ENCODE data around the gene DARS1.

DARS1 gene

DNA sequence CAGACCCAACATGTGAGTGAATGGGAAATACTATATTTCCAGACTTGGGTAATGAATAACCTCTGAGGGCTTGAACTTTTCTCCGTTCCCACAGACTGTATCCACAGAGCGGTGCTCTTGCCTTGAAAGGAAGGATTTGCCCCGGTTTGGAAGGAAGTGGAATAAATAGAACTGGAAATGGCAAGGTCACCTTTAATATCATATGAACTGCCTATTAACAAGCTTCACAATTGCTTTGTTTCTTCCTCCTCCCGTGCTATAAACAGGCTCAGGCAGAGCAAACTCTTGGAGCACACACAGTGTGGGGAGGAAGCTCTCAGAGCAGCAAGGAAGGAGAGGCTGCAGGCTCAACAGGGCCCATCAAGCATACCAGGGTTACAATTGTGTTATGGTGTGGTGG is 28.5 kb upstream of the DARS1 start:
- no peak overlapping the region for H2AFZ ChIP-seq (ENCODE audit: low read depth, low read length)

GRCh38 chr2:136013136-136013685 is 27.8 kb upstream of the DARS1 start:
- Histone ChIP-seq H3K4me2 (ENCODE audit: low read length) (no peak overlapping the region), H4K20me1 (ENCODE audit: insufficient read depth, low read length) (no peaks in the 10 kb centered on the region), H3K79me2 (ENCODE audit: low read length) (no peaks in the 10 kb centered on the region), H3K27ac (ENCODE audit: low read length) (no peak overlapping the region), H2AFZ (ENCODE audit: low read depth, low read length) (no peak overlapping the region), H3K9ac (ENCODE audit: low read length) (no peak overlapping the region), H3K27me3 (ENCODE audit: low read depth, low read length) (peaks cover 52% of the 10 kb centered on the region), H3K36me3 (replicated peaks; ENCODE audit: low read depth, low read length) (no peaks in the 10 kb centered on the region), H3K4me1 (ENCODE audit: low read length) (peaks cover 23% of the 10 kb centered on the region), H3K9me3 (ENCODE audit: insufficient read depth, low read length) (no peaks in the 10 kb centered on the region), H3K4me3 (ENCODE audit: low read length) (no peak overlapping the region)
- no peak for TF ChIP-seq EZH2phosphoT487 (IDR thresholded peaks at IDR 0.05; ENCODE audit: low read depth)
- TF ChIP-seq, protein P1, sequence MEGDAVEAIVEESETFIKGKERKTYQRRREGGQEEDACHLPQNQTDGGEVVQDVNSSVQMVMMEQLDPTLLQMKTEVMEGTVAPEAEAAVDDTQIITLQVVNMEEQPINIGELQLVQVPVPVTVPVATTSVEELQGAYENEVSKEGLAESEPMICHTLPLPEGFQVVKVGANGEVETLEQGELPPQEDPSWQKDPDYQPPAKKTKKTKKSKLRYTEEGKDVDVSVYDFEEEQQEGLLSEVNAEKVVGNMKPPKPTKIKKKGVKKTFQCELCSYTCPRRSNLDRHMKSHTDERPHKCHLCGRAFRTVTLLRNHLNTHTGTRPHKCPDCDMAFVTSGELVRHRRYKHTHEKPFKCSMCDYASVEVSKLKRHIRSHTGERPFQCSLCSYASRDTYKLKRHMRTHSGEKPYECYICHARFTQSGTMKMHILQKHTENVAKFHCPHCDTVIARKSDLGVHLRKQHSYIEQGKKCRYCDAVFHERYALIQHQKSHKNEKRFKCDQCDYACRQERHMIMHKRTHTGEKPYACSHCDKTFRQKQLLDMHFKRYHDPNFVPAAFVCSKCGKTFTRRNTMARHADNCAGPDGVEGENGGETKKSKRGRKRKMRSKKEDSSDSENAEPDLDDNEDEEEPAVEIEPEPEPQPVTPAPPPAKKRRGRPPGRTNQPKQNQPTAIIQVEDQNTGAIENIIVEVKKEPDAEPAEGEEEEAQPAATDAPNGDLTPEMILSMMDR (IDR thresholded peaks at IDR 0.05; ENCODE audit: low read depth, low read length): no peak

More for the DNA sequence above, 28.5 kb upstream of the DARS1 start:
- Histone ChIP-seq H3K9me3 (ENCODE audit: insufficient read depth, low read length) (no peaks in the 10 kb centered on the region), H3K4me3 (ENCODE audit: low read length) (no peak overlapping the region), H3K27ac (ENCODE audit: low read length) (no peak overlapping the region), H3K79me2 (ENCODE audit: low read length) (no peaks in the 10 kb centered on the region), H3K36me3 (replicated peaks; ENCODE audit: low read depth, low read length) (no peaks in the 10 kb centered on the region), H3K27me3 (ENCODE audit: low read depth, low read length) (peaks cover 58% of the 10 kb centered on the region), H3K4me2 (ENCODE audit: low read length) (no peak overlapping the region), H4K20me1 (ENCODE audit: insufficient read depth, low read length) (no peaks in the 10 kb centered on the region), H3K4me1 (ENCODE audit: low read length) (peaks cover 26% of the 10 kb centered on the region), H3K9ac (ENCODE audit: low read length) (no peak overlapping the region)
- TF ChIP-seq EZH2phosphoT487 (IDR thresholded peaks at IDR 0.05; ENCODE audit: low read depth): no peak
- TF ChIP-seq, protein P1 (IDR thresholded peaks at IDR 0.05; ENCODE audit: low read depth, low read length): no peak

GRCh38 chr2:136012315-136012714 is 26.9 kb upstream of the DARS1 start:
- H4K20me1 ChIP-seq (ENCODE audit: insufficient read depth, low read length): no peaks in the 10 kb centered on the region
- no peaks in the 10 kb centered on the region for H3K36me3 ChIP-seq (replicated peaks; ENCODE audit: low read depth, low read length)
- no peaks in the 10 kb centered on the region for H3K9me3 ChIP-seq (ENCODE audit: insufficient read depth, low read length)
- H3K27me3 ChIP-seq (ENCODE audit: low read depth, low read length): peaks cover 52% of the 10 kb centered on the region
- H3K27ac ChIP-seq (ENCODE audit: low read length): no peak overlapping the region
- H3K4me2 ChIP-seq (ENCODE audit: low read length): no peak overlapping the region
- no peak overlapping the region for H2AFZ ChIP-seq (ENCODE audit: low read depth, low read length)
- H3K4me3 ChIP-seq (ENCODE audit: low read length): no peak overlapping the region
- peaks cover 18% of the 10 kb centered on the region for H3K4me1 ChIP-seq (ENCODE audit: low read length)
- H3K79me2 ChIP-seq (ENCODE audit: low read length): no peaks in the 10 kb centered on the region
- TF ChIP-seq, protein P1 (IDR thresholded peaks at IDR 0.05; ENCODE audit: low read depth, low read length): no peak
- no peak overlapping the region for H3K9ac ChIP-seq (ENCODE audit: low read length)

DNA sequence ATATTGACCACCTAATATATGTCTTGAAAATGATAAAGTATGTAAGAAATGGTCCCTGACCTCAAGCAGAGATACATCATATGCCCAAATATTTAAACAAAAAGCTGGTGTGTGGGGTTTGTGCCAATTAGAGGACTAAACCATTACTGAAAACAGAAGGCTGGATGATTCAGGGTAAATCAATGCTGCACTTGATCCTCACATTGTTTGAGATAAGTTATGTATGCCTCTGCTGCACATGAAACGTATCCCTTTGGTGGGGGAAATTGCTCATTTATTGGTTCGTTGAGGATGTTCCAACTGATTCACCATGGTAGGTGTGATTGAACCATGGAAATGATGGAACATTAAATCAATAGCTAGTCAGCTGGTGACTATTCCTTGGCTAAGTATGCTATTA is 24.7 kb upstream of the DARS1 start:
- no peak overlapping the region for H3K9ac ChIP-seq (ENCODE audit: low read length)
- no peaks in the 10 kb centered on the region for H3K79me2 ChIP-seq (ENCODE audit: low read length)
- no peak overlapping the region for H3K27ac ChIP-seq (ENCODE audit: low read length)
- H2AFZ ChIP-seq (ENCODE audit: low read depth, low read length): no peak overlapping the region
- H4K20me1 ChIP-seq (ENCODE audit: insufficient read depth, low read length): no peaks in the 10 kb centered on the region
- H3K4me1 ChIP-seq (ENCODE audit: low read length): peaks cover 26% of the 10 kb centered on the region
- peaks cover 37% of the 10 kb centered on the region for H3K27me3 ChIP-seq (ENCODE audit: low read depth, low read length)
- H3K4me2 ChIP-seq (ENCODE audit: low read length): no peak overlapping the region
- no peaks in the 10 kb centered on the region for H3K9me3 ChIP-seq (ENCODE audit: insufficient read depth, low read length)
- TF ChIP-seq, protein P1 (IDR thresholded peaks at IDR 0.05; ENCODE audit: low read depth, low read length): no peak
- H3K36me3 ChIP-seq (replicated peaks; ENCODE audit: low read depth, low read length): no peaks in the 10 kb centered on the region
- H3K4me3 ChIP-seq (ENCODE audit: low read length): no peak overlapping the region
